Measurements from ENCODE around the gene ITPRID2. TPM values are rescaled to one million over a fixed set of nuclear protein-coding genes. Genes with fewer than 3 reads are reported as not detected.

Gene ITPRID2
- total and polyA plus RNA-seq, 2 of the 4 experiments (the other 2 are of a cell fraction) = 74.1 to 187 TPM

DNA sequence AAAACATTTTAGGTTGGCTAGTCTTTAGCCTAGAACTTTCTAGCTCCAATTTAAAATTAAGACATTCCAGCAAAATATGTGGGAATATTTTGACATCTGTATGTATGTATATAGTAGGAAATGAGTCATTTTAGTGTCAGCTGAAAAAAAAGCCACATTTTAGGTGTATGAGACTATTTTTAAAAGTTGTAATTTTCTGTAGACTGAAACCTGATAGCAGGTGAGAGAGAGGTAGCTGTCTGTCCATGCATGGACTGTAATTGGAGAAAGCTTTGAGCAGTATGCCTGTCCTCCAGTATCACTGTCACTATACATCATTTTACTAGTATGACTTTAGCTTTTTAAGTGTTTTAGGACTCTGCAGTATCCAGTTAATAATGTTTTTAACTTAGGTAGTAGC, 68.0 kb downstream of the ITPRID2 start:
- Histone ChIP-seq H3K27ac (ENCODE audit: insufficient read depth, low read length) (no peak overlapping the region), H3K9me3 (ENCODE audit: control insufficient read depth, insufficient read depth, low read length) (no peaks in the 10 kb centered on the region), H2BK20ac (ENCODE audit: low read depth, low read length) (no peak overlapping the region), H2BK5ac (ENCODE audit: low read depth, low read length, poor library complexity, severe bottlenecking) (no peak overlapping the region), H3K36me3 (ENCODE audit: control insufficient read depth, insufficient read depth, low read length) (no peaks in the 10 kb centered on the region), H3K4me1 (ENCODE audit: control insufficient read depth, insufficient read depth, low read length) (peaks cover 3% of the 10 kb centered on the region; the same call in 1 of the 2 replicates), H3K4me2 (ENCODE audit: low read depth, low read length) (peak overlapping the region; percentile 37; the same call in 1 of the 2 replicates), H2AK9ac (replicated peaks; ENCODE audit: low read depth, low read length, poor library complexity) (no peak overlapping the region), H3K23ac (ENCODE audit: low read depth, low read length) (no peak overlapping the region), H2BK120ac (ENCODE audit: low read depth, low read length) (no peak overlapping the region), H3K9me1 (ENCODE audit: insufficient read depth, low read length) (0 out of 2 replicates have a peak, but pooled peaks cover 2% of the 10 kb centered on the region), H2AK5ac (ENCODE audit: low read depth, low read length) (no peak overlapping the region), H3K18ac (ENCODE audit: low read depth, low read length) (no peak overlapping the region), H2AFZ (replicated peaks; ENCODE audit: low read length, poor library complexity) (no peak overlapping the region), H3K27me3 (ENCODE audit: control insufficient read depth, insufficient read depth, low read length) (no peaks in the 10 kb centered on the region), H4K20me1 (ENCODE audit: insufficient read depth, low read length) (no peaks in the 10 kb centered on the region), H3K14ac (replicated peaks; ENCODE audit: low read depth, low read length) (no peak overlapping the region), H4K91ac (ENCODE audit: insufficient read depth, low read depth, low read length) (no peak overlapping the region), H3K56ac (ENCODE audit: extremely low read depth, insufficient read depth, low read length) (no peak overlapping the region), H4K5ac (ENCODE audit: low read depth, low read length) (no peak overlapping the region), H3K4me3 (ENCODE audit: insufficient read depth, low read depth, low read length) (no peak overlapping the region), H3K4ac (ENCODE audit: low read depth, low read length) (no peak overlapping the region), H3K79me1 (ENCODE audit: low read depth in 1 of 2, low read length in 2 of 2) (no peaks in the 10 kb centered on the region), H3K9ac (ENCODE audit: low read depth, low read length) (no peak overlapping the region), H2BK15ac (ENCODE audit: low read depth, low read length) (no peak overlapping the region), H4K8ac (ENCODE audit: low read depth in 2 of 2, low read length in 2 of 2) (no peak overlapping the region)
- in situ Hi-C loops (cut with MboI; ENCODE audit: low sequenced_read_pairs) (no loop called here), dilution Hi-C loops (cut with HindIII; ENCODE audit: low sequenced_read_pairs, unreplicated experiment) (no loop called here), intact Hi-C loops (cut with micrococcal nuclease) (no loop called here)
- no peak for TF ChIP-seq RAD21 (IDR thresholded peaks at IDR 0.05; ENCODE audit: low read length)
- TF ChIP-seq CEBPB (IDR thresholded peaks at IDR 0.05; ENCODE audit: low read depth, low read length) = no peak
- TF ChIP-seq MAZ (IDR thresholded peaks at IDR 0.05; ENCODE audit: borderline replicate concordance, low read depth, low read length) = no peak
- no peak for TF ChIP-seq BHLHE40 (IDR thresholded peaks at IDR 0.05; ENCODE audit: low read depth, low read length)
- no peak; the same call in 1 of the 2 replicates for TF ChIP-seq FOS (IDR thresholded peaks at IDR 0.05; ENCODE audit: low read depth, low read length)
- no peak for TF ChIP-seq CHD1 (IDR thresholded peaks at IDR 0.05; ENCODE audit: low read depth, low read length)
- no peak for TF ChIP-seq MAFK (IDR thresholded peaks at IDR 0.05; ENCODE audit: low read depth, low read length)
- TF ChIP-seq POLR2A (IDR thresholded peaks at IDR 0.05; ENCODE audit: low read depth, low read length) = no peak
- TF ChIP-seq, protein P1, sequence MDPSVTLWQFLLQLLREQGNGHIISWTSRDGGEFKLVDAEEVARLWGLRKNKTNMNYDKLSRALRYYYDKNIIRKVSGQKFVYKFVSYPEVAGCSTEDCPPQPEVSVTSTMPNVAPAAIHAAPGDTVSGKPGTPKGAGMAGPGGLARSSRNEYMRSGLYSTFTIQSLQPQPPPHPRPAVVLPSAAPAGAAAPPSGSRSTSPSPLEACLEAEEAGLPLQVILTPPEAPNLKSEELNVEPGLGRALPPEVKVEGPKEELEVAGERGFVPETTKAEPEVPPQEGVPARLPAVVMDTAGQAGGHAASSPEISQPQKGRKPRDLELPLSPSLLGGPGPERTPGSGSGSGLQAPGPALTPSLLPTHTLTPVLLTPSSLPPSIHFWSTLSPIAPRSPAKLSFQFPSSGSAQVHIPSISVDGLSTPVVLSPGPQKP (IDR thresholded peaks at IDR 0.05; ENCODE audit: borderline replicate concordance, low read depth, low read length) = no peak
- no peak for TF ChIP-seq MXI1 (IDR thresholded peaks at IDR 0.05; ENCODE audit: borderline replicate concordance, low read depth, low read length)
- no peak for TF ChIP-seq RFX5 (IDR thresholded peaks at IDR 0.05; ENCODE audit: low read depth, low read length)
- TF ChIP-seq SMC3 (IDR thresholded peaks at IDR 0.05; ENCODE audit: low read depth, low read length) = no peak
- TF ChIP-seq USF2 (IDR thresholded peaks at IDR 0.05; ENCODE audit: low read depth, low read length) = no peak
- no peak for TF ChIP-seq CTCF (conservative IDR thresholded peaks at IDR 0.05; ENCODE audit: low read depth, low read length)
- no peak for TF ChIP-seq NFE2L2 (IDR thresholded peaks at IDR 0.05; ENCODE audit: low read depth, low read length)
- BruUV-seq (replicated peaks) = no TSS peak
- DNase-seq (peak; percentile 55), ATAC-seq (ENCODE audit: low read depth) (no peak; the same call in 1 of the 2 replicates)
- POLR2A ChIA-PET (ENCODE audit: unreplicated experiment) = no interaction called here
- CTCF ChIA-PET = interaction anchor here (0.6 kb wide), 2 partner anchors 11 to 108 kb away, joined by 3 read pairs; no protein-coding TSS in a partner anchor

All from IMR-90 (cell line).